8988T (cell line): ENCODE measurements around the gene APBA1.
"Not testable (repeated sequence)": the region's sequence is repeated elsewhere in the genome, so short reads cannot be mapped to it uniquely, and the experiment has no call there.

Source experiments
- DNase-seq: peaks from one replicate; pipeline ENCODE4 v3.0.0; 2011

Gene APBA1

DNA sequence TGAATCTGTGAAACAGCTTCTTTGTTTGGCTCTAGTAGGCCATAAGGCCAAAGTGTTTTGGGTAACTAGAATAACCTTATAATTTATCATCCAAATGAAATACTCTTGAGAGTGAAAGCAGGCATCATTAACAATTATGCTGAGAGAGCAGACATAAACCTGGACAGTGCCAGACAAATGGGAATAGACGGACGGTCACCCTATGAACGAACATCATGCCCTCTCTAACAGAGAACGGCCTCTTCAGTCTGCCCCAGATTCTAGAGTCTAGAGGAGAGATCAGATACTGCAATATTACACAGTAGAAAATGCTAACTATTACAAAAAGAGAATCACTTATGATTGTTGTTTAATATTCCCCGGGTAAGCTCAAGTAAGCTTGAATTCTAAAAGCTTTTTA is 68.5 kb downstream of the APBA1 start:
- DNase-seq = no peak

DNA sequence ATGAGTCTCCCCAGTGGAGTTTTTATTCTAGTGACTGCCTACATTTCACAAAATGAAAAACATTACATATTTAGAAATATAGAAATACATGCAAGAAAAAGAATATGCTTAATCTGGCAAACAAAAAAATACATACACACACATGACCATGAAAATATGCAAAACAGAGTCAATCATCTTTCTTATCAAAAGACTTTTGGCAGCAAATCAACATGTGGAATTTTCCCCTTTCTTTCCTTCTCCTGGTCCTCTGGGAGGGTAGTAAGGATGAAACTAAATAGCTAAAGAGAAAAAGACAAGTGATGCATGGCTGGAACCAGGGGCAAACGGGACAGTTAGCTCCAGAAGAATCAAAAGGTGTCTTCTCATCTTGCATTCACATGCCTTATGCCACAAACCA is 69.4 kb downstream of the APBA1 start:
- no peak for DNase-seq

DNA sequence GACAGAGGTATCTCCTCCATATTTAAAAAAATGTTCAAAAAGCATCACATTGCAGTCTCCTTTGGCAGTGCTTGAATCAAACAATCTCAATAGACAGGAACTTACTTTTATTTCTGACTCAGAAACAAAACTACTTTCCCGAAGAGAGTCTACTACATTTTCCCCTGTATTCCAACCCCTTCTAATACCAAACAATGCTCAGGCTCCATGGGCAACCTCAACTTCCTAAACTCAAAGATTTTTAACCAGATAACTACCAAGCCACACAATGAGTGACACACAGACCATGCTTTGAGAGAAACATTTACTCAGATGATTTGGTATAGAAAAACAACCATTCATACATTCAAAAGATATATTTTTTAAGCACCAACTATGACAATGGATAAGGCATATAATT is 70.5 kb downstream of the APBA1 start:
- DNase-seq = no peak

DNA sequence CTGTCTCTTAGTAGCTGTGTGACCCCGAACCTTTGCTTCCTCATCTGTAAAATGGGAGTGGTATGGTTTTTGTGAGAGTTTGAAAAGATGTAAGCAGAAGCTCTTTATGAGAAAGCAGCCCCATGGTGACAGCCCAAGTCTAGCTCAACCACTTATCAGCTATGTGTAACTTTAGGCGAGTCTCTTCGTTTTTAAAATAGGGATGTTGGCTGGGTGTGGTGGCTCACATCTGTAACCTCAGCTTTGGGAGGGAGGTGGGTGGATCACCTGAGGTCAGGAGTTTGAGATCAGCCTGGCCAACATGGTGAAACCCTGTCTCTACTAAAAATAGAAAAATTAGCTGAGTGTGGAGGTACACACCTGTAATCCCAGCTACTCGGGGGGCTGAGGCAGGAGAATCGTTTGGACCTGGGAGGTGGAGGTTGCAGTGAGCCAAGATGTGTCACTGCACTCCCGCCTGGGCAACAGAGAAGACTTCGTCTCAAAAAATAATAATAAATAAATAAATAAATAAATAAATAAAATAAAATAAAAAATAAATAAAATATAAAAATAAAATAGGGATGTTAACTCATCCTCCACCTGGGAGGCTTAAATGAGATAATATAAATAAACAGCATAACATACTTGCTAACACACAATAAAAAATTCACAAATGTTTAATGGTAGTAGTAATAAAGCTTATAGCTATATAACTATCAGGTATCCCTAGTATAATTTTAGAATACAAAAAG is 71.7 kb downstream of the APBA1 start:
- no peak for DNase-seq

DNA sequence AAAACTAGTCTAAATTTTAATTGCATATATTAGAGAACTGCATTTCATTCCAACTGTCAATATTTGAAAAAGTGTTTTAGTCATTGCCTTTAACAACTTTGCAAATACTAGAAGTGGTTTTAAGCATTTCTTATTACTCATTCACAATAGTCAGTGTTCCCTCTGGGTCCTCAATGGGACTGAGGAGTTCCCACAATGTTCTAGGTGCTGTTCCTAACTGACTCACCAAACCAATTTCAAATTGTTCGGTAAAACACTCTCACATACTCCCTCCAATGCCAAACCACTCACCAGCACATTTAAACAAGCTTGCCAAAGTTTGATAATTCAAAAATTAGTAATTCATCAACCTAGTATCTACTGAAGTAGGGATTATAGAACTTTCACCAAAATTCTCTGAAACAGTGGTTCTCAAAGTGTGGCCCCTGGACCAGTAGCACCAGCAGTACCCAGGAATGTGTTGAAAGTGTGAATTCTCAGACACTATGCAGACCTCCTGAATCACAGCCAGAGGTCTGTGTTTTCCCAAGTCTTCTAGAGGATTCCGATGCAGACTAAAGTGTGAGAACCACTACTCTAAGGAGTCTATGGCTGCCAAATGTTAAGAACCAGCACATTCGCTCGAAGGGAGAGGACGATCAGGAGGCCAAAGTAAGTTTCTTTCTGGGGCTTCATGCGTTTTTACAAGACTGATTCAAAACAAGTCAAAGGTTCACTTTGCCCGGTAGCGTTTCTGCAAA is 72.8 kb downstream of the APBA1 start:
- DNase-seq = no peak

DNA sequence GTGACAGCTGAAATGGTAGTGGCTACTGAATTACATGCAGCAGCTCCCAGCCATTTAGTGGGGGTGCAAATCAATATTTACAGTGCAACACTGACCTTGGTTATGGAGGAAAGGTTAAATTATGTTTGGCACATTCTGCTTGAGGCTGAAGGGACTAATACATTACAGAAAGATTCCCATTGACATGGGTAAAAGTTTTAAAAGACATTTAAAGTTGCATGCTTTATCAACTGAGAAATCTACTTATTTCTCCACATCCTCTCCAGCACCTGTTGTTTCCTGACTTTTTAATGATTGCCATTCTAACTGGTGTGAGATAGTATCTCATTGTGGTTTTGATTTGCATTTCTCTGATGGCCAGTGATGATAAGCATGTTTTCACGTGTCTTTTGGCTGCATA is 75.3 kb downstream of the APBA1 start:
- DNase-seq = not testable (repeated sequence)

DNA sequence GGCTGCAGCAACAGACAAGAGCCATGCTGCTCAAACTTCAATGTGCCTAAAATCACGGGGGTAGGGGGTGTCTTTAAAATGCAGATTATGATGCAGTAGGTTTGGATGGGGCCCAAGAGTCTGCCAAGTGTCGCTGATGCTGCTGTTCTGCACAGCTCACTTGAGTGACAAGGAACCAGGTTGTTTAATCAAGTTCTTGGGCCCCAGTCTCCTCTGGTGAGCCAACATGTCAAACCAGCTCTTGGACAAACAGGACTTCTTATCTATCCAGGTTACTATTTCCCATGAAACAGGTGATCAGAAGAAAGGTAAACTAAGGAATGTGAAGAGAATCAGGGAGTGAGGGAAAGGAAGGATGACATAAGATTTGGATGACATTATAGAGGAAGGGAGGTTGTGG is 78.0 kb downstream of the APBA1 start:
- no peak for DNase-seq

DNA sequence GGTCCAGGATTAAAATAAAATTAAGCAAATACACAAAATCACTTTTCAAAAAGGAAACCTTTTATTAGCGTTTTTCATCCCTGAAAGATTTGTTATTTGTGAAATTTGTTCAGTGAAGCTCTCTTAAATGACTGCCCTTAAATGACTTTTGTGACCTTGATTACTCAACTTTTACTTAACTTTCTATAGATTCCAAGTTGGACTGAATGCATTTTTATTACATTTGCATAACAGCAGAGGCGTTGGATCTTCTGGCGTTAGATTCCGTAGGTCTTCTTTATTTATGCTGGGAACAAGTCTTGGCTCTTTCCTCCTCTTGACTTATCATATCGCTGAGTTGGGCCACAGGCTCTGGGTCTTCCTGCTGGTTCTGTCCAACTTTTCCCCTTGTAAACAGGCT is 78.4 kb downstream of the APBA1 start:
- DNase-seq = no peak

DNA sequence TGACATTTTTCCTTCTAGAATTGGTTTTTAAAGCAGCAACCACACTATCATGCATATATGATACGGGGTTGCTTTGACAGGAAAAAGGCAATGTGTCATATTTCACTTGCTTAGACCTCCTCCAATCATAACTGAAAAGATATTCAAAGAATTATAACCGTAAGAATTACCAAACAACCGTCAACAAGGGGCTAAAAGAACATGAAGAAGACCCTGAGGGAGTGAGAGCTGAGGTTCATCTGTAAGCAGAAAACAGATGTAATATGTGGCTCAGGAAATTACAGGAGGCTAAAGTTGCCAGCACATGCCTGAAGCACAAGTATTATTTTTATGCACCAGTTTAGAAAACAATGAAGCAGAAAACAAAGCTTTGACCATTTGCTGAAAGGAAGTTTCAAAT is 78.9 kb downstream of the APBA1 start:
- no peak for DNase-seq

DNA sequence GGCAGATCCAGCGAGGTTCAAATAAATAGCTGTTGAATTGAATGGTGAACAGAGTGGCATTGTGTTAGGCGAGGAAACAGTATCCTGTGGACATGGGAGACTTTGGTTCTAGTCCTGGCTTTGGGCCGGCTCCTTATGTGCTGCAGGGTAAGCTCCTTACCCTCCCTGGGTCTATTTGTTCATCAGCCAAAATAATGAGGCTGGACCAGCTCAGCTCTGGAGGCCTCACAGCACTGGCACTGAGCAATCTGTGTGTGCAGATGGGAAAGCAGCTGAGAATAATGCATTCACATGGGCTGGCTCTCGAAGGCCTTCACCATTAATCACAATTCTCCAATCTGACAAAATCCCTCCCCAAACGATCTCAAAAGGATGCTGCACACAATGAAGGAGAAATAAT is 81.9 kb downstream of the APBA1 start:
- no peak for DNase-seq

DNA sequence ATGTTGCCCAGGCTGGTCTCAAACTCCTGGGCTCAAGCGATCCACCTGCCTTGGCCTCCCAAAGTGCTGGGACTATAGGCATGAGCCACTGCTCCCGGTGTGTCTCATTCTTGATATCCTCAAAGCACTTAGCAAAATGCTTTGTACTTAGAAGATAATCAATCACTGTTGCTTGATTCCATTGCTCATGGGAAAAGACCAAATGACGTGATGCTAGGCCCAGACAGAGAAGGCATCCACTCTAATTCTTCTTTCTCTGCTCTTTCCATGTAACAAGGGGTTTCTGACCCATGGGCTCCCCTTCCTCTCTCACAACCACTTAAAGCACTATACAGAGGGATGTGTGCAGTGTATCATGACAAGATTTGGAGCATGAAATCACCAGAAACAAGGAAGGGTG is 83.0 kb downstream of the APBA1 start:
- DNase-seq = no peak

DNA sequence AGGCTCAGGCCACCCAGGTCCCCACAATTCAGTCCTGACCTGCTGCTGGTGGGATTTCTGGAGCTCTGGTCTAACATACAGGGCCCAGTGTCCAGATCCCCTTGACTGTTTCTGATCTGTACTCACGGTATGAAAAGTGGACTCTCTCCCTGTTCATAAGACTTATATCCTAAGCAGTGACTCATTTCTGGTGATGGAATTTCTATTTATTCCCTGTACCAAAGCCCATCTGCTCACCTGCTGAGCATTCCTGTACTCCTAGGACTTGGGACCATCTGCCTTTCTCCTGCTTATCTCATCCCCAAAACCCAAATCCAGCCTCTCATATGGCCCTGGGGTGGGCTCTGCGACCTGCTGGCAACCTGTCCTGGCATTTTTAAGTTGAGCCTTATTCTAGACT is 86.6 kb downstream of the APBA1 start:
- DNase-seq = no peak

DNA sequence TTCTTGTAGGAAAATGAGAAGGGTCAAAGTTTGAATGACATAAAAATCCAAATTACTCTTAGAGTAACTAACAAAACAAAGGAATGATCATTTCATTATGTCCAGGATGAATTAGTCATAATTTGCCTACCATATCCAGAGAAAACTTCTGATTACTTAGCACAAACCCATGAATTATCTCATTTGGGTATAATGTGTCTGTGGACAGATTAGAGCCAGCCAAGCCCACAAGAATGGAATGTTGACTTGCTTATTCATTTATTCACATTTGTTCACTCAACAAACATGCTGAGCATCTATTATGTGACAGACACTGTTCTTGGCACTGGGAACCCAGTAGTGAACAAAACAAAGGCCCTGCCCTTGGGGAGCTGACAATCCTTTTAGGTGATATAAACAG is 87.4 kb downstream of the APBA1 start:
- DNase-seq = no peak

DNA sequence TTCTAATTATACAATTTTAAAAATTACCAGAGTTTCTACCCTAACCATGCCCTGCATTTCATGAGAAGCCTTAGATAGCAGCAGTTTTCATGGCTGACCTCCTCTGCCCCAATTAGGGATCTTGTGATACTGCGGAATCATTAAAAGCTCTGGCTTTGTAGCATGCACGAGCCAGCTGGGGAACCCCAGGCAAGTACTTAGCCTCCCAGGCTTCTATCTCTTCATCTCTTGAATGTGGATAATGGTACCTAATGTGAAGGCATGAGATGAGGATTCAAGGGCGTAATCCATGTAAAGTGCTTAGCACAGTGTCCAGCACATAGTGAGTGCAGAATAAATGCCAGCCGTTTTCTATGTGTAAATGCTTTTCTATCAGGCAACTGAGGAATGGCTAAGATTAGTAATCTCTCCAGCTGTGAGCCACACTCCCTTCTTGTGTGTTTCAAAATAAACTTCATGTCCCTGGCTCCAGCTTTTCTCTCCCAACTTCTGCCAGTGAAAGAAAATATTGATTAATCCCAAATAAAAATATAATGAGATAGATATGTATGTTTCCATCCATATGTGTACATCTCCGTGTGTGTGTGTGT is 88.4 kb downstream of the APBA1 start:
- DNase-seq = no peak

DNA sequence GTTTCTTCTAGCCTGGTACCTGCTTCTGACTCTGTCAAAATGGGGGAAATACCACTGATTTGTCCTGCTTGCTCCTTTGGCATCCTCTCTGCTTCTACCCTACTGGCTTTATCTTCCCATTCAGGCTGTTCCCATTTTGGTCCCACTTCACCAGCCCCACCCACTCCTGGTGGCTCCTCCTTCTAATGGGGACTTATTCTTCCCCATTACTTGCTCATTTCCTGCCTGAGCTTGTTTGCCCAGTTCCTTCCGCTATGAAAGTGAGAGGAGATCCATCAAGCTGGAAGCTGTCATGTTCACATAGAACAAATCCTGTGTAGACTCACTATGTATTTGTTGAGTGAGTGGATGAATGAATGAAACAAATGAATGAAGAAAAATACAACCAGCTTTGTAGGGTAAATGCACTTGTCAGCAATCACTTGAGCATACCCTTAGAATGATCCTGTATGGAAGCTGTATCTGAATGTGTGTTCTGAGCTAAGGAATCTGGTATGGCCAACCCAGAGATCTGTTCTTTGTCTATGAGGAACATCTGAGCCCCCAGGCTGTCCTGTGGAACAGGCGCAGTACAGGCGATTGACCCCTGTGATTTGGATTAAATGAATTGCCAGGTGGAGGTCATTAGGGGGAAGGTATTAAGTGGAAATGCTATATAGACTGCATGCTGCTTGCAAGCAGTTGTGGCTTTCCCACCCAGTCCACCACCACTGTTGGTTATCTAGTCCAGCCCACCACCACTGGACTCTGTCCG is 89.5 kb downstream of the APBA1 start:
- DNase-seq = no peak

DNA sequence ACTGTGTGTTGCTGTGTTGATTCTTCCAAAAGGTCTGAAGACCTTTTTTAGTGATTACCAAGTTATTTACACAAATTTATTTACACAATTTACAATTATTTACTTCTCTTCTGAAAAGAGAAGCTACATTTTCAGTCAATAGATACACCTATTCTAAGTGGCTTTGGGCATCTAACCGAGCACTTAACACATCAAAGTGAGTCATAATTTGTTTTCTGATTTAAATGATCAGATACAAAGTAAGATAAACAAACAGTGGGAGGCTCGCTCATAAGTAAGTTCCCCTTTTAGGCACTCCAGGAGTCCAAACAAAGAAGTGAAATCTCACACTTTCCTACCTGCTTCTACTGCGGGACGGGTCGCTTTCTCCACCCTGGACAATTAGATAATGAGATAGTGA is 90.2 kb downstream of the APBA1 start:
- no peak for DNase-seq

DNA sequence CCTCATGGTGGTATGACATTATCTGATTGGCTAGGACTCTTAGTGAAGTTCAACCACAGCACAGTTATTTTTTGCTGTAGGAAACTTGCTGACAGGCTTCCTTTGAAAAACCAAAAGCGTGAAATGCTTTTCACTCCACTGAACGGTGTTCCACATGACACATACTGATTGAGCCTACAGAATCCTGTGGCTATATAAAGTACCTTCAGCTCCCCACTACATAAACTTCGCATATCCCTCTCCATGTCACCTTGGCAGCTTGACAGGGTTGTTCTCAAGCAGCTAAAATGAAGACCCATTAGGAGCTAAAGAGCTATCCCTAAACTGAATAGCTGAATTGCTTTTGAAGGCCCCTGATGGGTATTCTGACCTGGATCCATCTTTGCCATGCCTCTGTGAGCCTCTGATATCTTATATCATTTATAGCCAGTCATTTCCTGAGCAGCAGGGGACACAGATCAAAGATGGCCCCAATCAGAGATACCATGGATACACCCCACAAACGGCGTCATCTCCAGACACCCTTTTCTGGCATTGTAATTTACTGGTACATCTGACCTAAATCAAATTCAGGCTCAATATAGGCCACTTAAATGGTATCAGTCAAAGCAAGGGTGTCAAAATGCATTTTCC is 91.5 kb downstream of the APBA1 start:
- no peak for DNase-seq

DNA sequence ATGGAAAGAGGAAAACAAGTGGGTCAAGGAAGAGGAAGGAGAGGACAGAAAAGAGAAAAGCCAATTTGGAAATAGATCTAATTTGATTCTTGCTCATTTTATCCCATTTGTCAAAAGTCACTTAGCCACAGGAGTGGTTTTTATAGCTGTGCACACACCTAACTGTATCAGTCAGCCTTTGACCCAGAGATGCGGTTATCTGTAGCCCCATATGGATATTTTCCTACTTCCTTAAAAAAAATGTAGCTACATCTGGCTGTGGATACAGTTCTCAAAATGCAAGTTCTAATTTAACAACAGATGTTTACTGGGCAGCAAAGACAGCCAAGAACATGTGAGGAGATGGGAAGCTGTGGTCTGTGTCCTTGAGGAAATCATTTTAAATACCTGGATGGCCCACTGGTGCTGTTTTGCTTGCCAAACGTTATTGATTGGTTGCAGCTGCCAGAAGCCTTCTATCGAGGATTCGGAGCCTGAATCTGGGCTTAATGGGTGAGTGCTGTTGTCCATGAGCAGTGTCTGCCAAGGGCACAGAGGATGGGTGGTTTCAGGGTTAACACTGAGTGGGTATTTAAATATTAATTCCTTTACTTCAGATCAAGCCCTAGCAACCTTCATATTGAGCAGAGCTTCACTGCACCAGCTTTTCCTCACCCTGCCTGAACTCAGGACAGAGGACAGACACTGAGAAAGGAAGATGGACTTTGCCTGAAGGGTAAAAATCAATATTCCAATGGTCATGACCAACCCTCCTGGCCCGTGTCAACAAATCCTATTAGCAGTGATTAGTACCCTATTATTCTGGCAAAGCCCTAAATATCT is 92.2 kb downstream of the APBA1 start:
- DNase-seq = no peak

DNA sequence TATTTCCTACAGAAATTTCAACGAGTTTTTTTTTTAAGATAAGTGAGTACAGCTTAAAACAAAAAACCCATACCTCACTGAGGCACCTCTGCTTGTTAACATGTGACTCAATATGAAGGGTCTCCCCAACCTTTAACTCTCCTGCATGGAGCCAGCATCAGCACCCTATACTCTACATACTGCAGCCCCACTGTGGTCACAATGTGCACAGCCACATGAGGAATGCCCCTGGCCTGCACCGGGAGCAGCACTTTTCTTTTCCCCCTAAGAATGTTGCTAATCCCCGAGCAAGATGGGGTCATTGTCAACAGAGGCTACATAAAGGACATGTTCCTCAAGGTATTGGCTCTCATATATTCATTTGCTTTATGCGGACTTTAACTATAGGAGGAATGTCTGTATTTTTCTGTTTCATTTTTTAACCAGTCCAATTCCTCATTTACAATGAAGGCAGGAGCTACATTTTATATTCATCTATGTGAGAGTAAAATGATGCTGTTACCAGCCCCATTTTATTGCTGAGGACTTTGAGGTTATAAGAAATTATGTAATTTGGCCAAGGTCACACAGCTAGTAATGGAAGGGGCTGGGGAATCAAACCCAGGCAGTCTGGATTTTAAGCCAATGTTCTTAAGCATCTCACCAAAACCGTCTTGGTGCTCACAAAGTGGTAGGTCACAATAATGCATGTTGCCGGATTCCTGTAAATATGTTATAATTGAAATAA is 93.0 kb downstream of the APBA1 start:
- DNase-seq = no peak

DNA sequence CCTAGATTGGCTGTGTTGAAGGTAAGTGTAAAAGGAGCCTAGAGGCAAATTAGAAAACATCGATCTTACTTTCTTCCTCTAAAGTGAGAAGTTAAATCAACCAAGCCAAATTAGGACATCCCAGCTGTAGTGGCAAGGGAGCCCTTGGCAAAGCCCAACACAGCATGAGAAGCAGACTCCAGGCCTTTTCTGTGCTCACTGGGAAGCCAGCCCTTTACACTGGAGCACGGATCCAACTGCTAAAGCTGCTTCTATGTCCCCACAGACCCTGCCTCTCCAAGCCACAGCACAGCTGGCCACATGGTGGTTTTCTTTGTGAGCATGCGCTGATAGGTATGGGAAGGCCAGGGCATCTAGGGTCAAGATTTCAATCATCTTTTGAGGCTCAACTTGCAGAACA is 94.1 kb downstream of the APBA1 start:
- DNase-seq = no peak

DNA sequence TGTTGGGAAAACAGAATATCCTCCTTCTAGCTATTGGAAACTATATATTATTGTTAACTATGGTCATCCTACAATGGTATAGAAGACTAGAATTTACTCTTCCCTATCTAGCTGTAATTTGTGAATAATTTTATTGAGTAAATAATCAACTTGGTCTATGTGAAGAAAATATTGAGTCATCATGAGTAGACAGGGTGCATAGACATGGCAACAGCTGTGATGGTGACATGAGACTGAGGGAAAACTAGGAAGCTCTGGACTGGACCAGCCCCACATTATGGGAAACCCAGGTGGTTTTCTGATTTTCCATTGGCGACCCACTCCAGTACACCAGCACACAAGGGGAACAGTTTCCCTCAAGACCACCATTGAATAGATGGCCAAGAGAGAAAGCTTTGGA is 95.0 kb downstream of the APBA1 start:
- DNase-seq = no peak

DNA sequence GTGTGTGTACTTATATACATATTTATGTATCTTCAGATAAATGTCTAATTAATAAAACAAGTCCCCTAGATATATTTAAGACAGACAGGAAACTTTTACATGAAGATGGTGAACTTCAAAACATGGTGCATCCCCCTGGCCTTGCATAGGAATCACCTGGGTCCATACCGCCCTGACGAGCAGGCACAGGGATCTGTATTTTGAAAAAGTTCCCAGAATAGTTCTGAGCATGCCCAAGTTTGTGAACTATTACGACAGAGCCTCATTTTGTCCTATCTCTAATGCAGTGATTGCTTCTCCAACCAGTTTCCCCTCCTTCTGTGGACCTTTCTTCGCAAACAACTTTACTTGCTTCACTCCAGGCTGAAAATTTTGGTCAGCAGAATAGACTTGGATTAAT is 98.1 kb downstream of the APBA1 start:
- DNase-seq = no peak
